ENCODE data around the gene TSC22D1.
A peak's percentile ranks its signal among the peaks of the same experiment; 100 is the strongest.

TSC22D1 gene

GRCh38 chr13:44591316-44591715 lies 15.2 kb upstream of the TSC22D1 start:
- TF ChIP-seq CTCF (IDR thresholded peaks at IDR 0.05; ENCODE audit: borderline replicate concordance, control extremely low read depth, extremely low read depth, insufficient read depth, missing control alignments) = no peak
- in situ Hi-C loops (cut with MboI; ENCODE audit: low sequenced_read_pairs, unreplicated experiment) = no loop called here
- DNase-seq (ENCODE audit: low spot score) = no peak

DNA sequence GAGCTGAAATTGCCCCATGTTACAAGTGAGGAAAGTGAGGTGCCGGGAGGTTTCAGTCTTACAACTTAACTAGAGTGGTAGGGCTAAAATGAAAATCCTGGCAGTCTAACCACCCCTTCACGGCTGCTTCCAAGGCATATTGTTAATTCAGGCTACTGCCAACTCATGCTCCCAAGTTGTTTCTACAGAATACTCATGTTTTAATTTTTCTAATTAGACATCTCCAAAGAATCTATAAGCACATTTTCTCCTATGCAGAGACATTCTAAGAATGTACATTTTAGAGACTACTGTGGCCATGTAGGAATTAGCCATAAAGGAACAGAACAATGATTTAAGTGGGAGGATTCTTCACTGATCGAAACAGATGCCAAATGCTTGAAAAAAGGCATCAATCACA lies 7.0 kb upstream of the TSC22D1 start:
- no peak for DNase-seq (ENCODE audit: low spot score)
- in situ Hi-C loops (cut with MboI; ENCODE audit: low sequenced_read_pairs, unreplicated experiment) = no loop called here
- TF ChIP-seq CTCF (IDR thresholded peaks at IDR 0.05; ENCODE audit: borderline replicate concordance, control extremely low read depth, extremely low read depth, insufficient read depth, missing control alignments) = no peak

DNA sequence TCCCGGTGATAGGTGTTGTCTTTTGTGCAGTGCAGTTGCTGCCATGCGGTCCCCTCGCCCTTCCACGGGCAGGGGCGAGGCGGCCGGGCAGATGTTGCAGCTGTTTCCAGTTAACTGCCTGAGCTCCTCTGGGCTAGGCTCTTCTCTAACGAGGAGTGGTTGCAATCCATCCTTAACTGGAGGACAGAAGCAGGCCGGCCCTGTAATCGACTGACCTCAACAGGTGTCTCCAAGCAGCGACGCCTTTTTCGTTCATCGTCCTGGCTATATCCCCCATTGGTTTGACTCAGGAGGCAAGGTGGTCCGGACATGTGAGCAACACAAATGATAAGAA lies 1.9 kb upstream of the TSC22D1 start:
- no peak for DNase-seq (ENCODE audit: low spot score)
- in situ Hi-C loops (cut with MboI; ENCODE audit: low sequenced_read_pairs, unreplicated experiment) = no loop called here
- TF ChIP-seq CTCF (IDR thresholded peaks at IDR 0.05; ENCODE audit: borderline replicate concordance, control extremely low read depth, extremely low read depth, insufficient read depth, missing control alignments) = no peak

GRCh38 chr13:44577236-44578066 lies 1.3 kb upstream of the TSC22D1 start:
- peak; percentile 95 for DNase-seq (ENCODE audit: low spot score)
- in situ Hi-C loops (cut with MboI; ENCODE audit: low sequenced_read_pairs, unreplicated experiment) = no loop called here
- TF ChIP-seq CTCF (IDR thresholded peaks at IDR 0.05; ENCODE audit: borderline replicate concordance, control extremely low read depth, extremely low read depth, insufficient read depth, missing control alignments) = no peak

- no peak for TF ChIP-seq CTCF (IDR thresholded peaks at IDR 0.05; ENCODE audit: borderline replicate concordance, control extremely low read depth, extremely low read depth, insufficient read depth, missing control alignments)
- in situ Hi-C loops (cut with MboI; ENCODE audit: low sequenced_read_pairs, unreplicated experiment) = no loop called here
- no peak for DNase-seq (ENCODE audit: low spot score)
Observed at GRCh38 chr13:44576351-44577235, 463 bp upstream of the TSC22D1 start.

- TF ChIP-seq CTCF (IDR thresholded peaks at IDR 0.05; ENCODE audit: borderline replicate concordance, control extremely low read depth, extremely low read depth, insufficient read depth, missing control alignments) = no peak
- in situ Hi-C loops (cut with MboI; ENCODE audit: low sequenced_read_pairs, unreplicated experiment) = no loop called here
- no peak for DNase-seq (ENCODE audit: low spot score)
Observed at GRCh38 chr13:44575035-44575434, 1.1 kb downstream of the TSC22D1 start.

Data from GM13976 (cell line).